Fibroblast of pulmonary artery (primary cell): Measurements from ENCODE around the gene DNAJB7.
A peak's percentile ranks its signal among the peaks of the same experiment; 100 is the strongest.

ENCODE experiments used
- DNase-seq: peaks from one replicate; pipeline ENCODE4 v3.0.0-alpha.2; 2010; ENCODE audit warnings: low read depth
- H3K4me3 ChIP-seq: replicated peaks from 2 replicates; pipeline ENCODE4 v1.5.1; 2011; ENCODE audit warnings: low read depth, mild to moderate bottlenecking, control low read depth, low read length, moderate library complexity
- TF ChIP-seq, protein P1 (sequence below): IDR thresholded peaks from 2 replicates; pipeline ENCODE4 v1.5.1; 2011; ENCODE audit warnings: mild to moderate bottlenecking, control low read depth, low read length, inconsistent platforms; ENCODE audit errors: missing control alignments

Gene DNAJB7

DNA sequence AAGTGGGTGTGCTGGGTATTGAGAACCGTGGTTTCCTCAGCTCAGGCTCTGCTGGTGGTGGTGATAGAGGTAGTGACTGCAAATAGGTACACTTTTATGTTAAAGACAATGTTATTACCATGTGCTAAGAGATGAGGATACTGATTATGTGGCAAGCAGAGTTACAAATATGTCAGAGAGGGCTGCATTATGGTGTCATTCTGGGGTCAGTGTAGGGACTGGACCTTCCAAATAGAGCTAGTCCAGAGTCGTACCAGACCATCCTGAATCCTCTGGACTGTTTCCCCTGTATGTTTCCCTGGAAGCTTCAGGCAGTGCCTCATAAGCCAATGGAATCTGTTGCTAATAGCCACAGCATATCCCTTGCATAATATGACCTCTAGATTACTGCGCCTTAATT lies at the start of gene DNAJB7:
DNAJB7 (minus strand) TSS at position 101 of the 400 bp plus-strand sequence. CDS start 119 bp downstream, outside the sequence.
- no peak within 1 kb of the TSS for H3K4me3 ChIP-seq
- no peak for DNase-seq
- TF ChIP-seq, protein P1, sequence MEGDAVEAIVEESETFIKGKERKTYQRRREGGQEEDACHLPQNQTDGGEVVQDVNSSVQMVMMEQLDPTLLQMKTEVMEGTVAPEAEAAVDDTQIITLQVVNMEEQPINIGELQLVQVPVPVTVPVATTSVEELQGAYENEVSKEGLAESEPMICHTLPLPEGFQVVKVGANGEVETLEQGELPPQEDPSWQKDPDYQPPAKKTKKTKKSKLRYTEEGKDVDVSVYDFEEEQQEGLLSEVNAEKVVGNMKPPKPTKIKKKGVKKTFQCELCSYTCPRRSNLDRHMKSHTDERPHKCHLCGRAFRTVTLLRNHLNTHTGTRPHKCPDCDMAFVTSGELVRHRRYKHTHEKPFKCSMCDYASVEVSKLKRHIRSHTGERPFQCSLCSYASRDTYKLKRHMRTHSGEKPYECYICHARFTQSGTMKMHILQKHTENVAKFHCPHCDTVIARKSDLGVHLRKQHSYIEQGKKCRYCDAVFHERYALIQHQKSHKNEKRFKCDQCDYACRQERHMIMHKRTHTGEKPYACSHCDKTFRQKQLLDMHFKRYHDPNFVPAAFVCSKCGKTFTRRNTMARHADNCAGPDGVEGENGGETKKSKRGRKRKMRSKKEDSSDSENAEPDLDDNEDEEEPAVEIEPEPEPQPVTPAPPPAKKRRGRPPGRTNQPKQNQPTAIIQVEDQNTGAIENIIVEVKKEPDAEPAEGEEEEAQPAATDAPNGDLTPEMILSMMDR, result no peak

DNA sequence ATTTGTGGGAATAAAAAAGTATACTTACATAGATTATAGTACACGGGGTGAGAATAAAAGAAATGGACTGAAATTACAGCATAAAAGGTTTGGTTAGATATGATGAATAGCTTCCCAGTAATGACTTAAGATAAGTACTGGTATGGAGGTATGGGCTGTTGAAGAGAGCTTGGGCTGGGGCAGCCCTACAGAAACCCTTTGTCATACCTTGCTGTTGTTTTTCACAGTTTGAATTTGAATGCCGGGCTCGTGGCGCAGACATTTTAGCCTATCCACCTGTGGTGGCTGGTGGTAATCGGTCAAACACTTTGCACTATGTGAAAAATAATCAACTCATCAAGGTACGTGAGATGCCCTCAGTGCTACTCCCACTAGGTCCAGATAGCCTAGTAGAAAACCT lies 47.0 kb upstream of the DNAJB7 start:
- DNase-seq, result no peak
- TF ChIP-seq, protein P1, result no peak
- H3K4me3 ChIP-seq, result no peak overlapping the region

DNA sequence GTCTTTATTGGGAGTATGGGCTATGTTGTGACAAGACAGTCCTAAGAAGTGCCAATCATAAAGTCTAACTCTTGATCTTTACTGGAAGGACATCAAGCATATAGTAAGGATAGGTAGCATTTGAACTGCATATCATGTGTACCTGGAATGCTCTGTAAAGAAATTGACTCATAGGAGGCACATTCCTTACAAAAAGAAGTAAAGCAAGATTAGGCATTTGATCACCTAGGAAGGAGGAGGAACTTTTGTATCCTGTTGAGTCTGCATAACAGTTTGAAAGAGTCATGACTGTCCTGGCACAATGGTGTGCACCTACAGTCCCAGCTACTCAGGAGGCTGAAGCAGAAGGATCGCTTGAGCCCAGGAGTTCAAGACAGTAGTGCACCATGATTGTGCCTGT lies 42.2 kb upstream of the DNAJB7 start:
- TF ChIP-seq, protein P1, result no peak
- no peak for DNase-seq
- H3K4me3 ChIP-seq, result no peak overlapping the region

DNA sequence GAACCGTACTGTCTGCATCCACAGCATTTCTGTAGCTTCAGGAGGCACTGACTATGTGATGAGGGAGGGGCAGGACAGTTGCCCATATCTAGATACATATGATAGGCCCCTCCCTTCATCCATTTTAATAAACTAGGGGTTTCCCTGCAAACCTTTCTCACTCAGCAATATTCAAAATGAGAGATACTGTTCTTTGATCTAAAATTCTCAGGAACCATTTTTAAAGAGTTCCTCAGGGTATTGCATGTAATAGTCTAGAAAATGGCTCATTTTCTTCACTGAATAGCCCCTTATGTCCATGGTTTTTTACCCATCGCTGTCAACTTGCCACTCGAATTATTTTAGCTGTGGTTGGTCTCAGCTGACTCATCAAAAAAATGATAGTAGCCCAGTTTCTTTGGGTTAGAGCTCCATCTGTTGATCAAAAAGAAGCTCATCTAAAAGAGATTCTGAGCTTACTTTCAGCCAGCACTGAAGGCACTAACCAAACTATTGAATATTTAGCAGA lies 37.0 kb upstream of the DNAJB7 start:
- TF ChIP-seq, protein P1, result peak; percentile 63
- H3K4me3 ChIP-seq, result no peak overlapping the region
- peak; percentile 73 for DNase-seq

DNA sequence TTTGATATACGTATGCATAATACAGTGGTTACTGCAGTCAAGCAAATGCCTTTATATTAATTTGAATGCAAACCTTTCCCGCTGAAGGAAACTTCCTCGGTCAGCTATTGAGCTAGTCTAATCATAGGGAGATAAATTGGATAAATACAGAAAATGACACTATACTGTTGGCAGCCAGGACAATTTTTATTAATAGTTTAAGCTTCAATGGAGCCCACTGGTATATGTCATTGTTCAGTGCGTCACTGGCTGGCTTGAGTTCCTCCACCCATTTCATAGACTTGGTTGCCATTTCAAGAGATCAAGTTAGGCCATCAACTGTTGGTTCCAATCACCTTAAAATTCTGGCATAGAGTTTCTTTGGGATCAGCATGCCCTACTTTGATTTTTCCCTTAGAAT lies 32.5 kb upstream of the DNAJB7 start:
- TF ChIP-seq, protein P1, result no peak
- no peak overlapping the region for H3K4me3 ChIP-seq
- DNase-seq, result no peak

DNA sequence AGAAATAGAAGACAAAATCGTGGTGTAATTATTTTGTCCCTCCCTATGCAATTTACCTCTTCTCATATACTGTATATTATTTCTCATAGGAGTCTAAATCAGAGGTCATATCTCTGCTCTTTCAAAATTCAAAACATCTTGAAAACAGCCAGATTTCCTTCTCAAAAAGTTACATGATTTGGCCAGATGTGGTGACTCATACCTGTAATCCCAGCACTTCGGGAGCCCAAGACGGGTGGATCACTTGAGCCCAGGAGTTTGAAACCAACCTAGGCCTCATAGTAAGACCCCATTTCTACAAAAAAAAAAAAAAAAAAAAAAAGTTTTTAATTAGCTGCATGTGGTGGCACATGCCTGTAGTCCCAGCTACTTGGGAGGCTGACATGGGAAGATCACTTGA lies 29.0 kb upstream of the DNAJB7 start:
- peak; percentile 11 for DNase-seq
- TF ChIP-seq, protein P1, result no peak
- no peak overlapping the region for H3K4me3 ChIP-seq

DNA sequence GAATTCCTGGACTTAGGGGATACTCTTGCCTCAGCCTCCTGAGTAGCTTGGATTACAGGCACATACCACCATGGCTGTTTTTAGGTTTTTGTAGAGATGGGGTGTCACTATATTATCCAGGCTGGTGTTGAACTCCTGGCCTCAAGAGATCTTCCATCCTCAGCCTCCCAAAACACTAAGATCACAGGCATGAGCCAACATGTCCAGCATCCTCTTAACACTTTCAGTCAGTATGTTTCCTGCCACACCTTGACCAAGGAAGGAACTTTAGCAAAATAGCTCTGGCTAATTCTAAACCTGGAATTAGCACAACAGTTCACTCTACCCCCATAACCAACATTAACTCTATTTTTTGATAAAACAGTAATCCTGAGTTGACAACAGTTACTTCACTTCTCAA lies 27.2 kb upstream of the DNAJB7 start:
- TF ChIP-seq, protein P1, result no peak
- H3K4me3 ChIP-seq, result no peak overlapping the region
- no peak for DNase-seq
